GM19397 (cell line): Measurements from ENCODE around the gene EEF1A2.

Source experiments
- ATAC-seq: cut with Tn5 transposase; IDR thresholded peaks from one replicate; pipeline ENCODE4 v1.9.1; 2021; ENCODE audit warnings: mild to moderate bottlenecking, moderate library complexity; ENCODE audit not compliant: unreplicated experiment

EEF1A2 gene

GRCh38 chr20:63498960-63499337 is at the start of gene EEF1A2:
TSS of gene EEF1A2 (minus strand) at chr20:63499083. CDS start at chr20:63497763, 1,320 bp downstream.
- ATAC-seq: no peak

- ATAC-seq: no peak
Measured at GRCh38 chr20:63548542-63548941, 49.7 kb upstream of the EEF1A2 start.

- ATAC-seq: no peak
Measured at GRCh38 chr20:63547725-63548480, 49.0 kb upstream of the EEF1A2 start, which contains the start of gene SRMS. TSS of gene SRMS (minus strand) at chr20:63547749. CDS start at chr20:63547463, 286 bp downstream.

GRCh38 chr20:63546956-63547724 is 48.3 kb upstream of the EEF1A2 start:
- no peak for ATAC-seq

GRCh38 chr20:63546256-63546955 is 47.5 kb upstream of the EEF1A2 start:
- no peak for ATAC-seq

GRCh38 chr20:63545814-63546213 is 46.9 kb upstream of the EEF1A2 start:
- no peak for ATAC-seq

- ATAC-seq: no peak
Measured at GRCh38 chr20:63544958-63545516, 46.2 kb upstream of the EEF1A2 start.

GRCh38 chr20:63544241-63544957 is 45.5 kb upstream of the EEF1A2 start:
- no peak for ATAC-seq

GRCh38 chr20:63543733-63544132 is 44.9 kb upstream of the EEF1A2 start:
- ATAC-seq: no peak

GRCh38 chr20:63543131-63543530 is 44.2 kb upstream of the EEF1A2 start:
- ATAC-seq: no peak

- no peak for ATAC-seq
Measured at GRCh38 chr20:63542696-63543095, 43.8 kb upstream of the EEF1A2 start.

GRCh38 chr20:63542031-63542559 is 43.2 kb upstream of the EEF1A2 start:
- no peak for ATAC-seq

GRCh38 chr20:63541371-63541770 is 42.5 kb upstream of the EEF1A2 start:
- no peak for ATAC-seq

- ATAC-seq: no peak
Measured at GRCh38 chr20:63540417-63541186, 41.7 kb upstream of the EEF1A2 start.

GRCh38 chr20:63539441-63540370 is 40.8 kb upstream of the EEF1A2 start:
- ATAC-seq: no peak

GRCh38 chr20:63539092-63539430 is 40.2 kb upstream of the EEF1A2 start:
- ATAC-seq: no peak

GRCh38 chr20:63538204-63539091 is 39.6 kb upstream of the EEF1A2 start:
- no peak for ATAC-seq
